Occipital lobe (tissue), 2 donors: Measurements from ENCODE around the gene VPS33B. TPM values are rescaled to one million over a fixed set of nuclear protein-coding genes. Genes with fewer than 3 reads are reported as not detected.
A peak's percentile ranks its signal among the peaks of the same experiment; 100 is the strongest.
"Not testable (repeated sequence)": the region's sequence is repeated elsewhere in the genome, so short reads cannot be mapped to it uniquely, and the experiment has no call there.

Source experiments
- DNase-seq: peaks from one replicate; lab custom pipeline; 2025; lab: John Stamatoyannopoulos, UW
- total RNA-seq: library from RNA; depleted of rRNA; stranded (reverse); fragments of >200 nt; gene quantifications from one replicate; pipeline ENCODE4 v1.2.3, GENCODE V29; 2014

VPS33B gene
- total RNA-seq, 1 donor from 2014 or later, result 12.5 TPM

DNA sequence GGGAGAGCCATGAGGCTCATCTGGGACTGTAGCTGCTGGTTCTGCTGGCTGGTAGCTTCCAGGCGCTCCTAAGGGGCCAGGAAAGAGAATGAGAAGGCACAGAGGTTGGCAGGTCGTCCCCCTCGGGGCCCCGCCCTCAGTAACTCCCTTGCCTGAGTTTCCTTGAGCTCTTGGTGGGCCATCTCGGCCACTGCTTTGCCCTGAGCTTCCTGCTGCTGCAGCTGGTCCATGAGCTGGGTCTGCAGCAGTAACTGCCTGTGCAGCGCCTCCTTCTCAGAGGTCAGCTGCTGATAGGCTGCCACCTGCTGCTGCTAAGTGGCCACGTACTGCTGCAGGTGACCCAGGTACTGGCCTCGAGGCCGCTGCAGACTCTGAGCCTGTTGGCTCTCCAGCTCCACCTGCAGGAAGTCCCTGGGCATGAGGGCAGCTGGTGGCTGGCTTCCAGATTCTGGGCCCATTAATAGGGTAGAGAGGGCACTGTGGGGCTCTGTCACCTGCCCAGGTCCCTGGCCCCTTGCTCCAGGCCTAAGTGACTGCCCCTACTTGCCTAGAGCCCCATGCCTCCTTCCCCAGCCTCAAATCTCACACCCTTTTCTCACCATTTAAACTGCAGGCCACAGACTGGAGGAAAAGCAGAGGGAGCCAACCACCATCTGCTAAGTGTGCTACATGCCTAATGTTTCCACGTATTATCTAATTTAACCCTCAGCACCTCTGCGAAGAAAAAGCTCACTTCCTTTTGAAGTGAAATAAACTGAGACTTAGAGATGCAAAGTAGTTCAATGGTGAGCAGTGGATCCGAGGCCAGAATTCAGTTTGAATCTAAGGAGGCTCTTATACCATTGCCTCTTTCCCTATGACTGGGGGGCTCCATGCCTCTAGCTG lies 10.8 kb upstream of the VPS33B start:
- no peak for DNase-seq

DNA sequence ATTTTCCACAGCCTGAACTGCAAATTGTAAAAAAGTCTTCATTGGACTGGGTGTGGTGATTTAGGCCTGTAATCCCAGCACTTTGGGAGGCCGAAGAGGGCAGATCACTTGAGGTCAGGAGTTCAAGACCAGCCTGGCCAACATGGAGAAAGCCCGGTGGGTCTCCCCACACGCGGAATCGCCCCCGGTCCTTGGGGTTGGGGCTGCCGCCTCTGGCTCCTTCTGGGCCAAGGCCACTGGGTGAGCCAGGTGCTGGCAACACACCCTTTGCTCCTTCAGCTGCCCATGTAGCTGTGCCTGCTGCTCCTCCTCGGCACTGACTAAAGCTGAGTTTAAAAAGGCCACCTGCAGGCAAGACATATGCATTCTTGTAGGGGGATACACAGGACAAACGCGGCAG lies 9.4 kb upstream of the VPS33B start:
- DNase-seq, result no peak

DNA sequence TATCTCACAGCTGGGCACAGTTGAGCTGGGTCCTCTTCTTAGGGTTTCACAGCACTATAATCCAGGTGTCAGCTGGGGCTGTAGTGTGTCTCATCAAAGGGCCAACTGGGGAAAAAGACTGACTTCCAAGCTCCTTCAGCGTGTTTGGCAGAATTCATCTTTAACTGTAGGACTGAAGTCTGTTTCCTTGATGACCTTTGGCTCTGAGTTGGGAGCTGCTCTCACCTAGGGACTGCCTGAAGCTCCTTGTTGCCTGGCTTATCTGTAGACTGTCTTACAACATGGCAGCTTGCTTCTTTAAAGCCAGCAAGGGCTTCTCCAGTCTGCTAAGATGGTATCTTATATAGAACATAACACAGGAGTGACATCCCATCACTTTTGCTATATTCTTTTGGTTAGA lies 5.3 kb upstream of the VPS33B start:
- DNase-seq, result no peak

DNA sequence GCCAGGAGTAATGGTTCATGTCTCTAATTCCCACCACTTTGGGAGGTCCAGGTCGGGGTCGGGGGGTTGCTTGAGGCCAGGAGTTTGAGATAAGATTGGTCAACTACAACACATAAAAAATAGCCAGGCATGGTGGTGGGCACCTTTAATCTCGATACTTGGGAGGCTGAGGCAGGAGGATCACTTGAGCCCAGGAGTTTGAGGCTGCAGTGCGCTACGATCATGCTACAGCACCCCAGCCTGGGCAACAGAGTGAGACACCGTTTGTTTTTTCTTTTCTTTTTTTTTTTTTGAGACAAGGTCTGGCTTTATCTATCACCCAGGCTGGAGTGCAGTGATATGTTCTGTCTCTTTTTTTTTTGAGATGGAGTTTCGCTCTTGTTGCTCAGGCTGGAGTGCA lies 1.3 kb upstream of the VPS33B start:
- no peak for DNase-seq

DNA sequence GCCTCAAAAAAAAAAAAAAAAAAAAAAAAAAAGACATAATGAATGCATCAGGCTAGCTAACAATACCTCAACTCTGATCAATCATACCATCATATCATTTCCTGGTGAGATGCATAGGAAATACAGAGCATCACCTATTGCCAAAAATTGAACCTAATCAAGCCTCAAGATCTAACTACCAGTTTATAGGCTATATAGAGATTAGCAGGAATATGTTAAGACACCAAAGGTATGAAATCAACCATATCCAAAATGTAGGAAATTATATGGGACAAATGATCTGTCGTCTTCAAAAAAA lies 387 bp upstream of the VPS33B start:
- no peak for DNase-seq

DNA sequence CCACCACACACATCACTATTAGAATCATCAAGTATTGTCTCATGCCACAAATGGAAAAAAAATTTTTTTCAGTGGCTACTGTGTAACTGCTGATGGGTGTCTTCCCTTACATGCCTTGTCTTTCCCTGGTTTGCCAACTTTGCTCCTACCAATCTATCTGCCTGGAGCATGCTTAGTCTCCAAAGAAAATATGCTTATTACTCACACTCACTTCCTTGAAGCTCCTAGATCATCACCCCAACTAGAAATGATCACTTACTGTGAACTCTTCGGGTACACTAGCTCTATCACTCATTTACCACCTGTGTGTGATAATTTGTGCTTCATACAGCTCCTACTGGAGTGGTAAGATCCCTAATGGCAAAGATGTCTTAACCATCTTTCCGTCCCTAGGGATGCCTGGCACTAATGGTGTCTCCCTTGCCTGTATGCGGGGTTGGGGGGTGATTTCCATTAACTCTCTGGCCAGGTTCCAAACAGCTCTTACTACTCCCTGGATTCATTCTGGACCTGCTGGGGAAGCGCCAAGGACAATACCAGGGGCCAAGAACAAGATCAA lies 799 bp downstream of the VPS33B start:
- no peak for DNase-seq

DNA sequence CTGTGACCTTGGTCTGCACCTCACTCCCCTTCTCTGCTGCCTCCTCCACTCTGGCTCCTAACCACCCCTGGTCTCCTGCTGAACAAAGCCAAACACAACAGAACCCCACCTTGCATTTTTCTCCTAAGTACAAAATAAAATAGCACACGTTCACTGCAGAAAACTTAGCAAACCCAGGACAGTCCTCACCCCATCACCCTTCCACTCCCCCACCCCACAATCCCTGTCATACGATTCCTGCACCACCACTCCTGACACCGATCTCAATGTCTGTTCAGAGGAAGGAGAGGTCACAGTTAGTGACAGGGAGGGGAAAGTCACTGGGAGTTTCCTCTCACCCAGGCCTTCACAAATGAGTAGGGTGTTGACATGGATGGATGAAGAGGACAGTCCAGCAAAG lies 4.2 kb downstream of the VPS33B start:
- DNase-seq, result no peak

DNA sequence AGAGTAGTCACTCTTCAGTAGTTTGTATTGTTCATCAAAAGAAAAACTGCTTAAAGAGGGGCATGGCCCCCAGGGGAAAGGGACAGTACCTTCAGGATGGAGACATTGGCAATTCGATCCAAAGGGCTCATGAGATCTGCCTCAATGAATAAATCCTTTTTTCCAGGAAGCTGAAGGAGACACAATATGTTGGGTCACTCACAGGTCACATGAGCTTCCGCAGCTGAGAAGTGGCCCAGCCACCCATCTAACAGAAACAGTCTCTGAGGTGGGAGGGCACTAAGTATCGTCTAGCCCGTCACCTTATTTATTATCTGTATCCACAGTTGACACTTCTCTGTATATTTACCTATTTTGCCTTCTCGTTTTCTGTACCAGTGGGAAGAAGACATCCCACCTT lies 4.7 kb downstream of the VPS33B start:
- DNase-seq, result no peak

DNA sequence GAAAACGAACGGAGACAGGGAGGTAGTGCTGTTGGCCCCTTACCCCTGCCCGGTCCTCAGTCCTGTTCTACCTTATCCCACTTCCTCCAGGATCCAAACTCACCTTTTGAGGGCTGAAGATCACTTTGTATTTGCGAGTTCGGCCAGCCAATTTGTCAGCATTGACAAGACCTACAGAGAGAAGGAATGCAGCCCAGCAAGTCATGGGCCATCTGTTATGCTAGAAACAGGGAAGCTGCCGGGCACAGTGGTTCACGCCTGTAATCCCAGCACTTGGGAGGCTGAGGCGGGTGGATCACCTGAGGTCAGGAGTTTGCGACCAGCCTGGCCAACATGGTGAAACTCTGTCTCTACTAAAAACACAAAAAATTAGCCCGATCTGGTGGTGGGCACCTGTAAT lies 8.7 kb downstream of the VPS33B start:
- not testable (repeated sequence) for DNase-seq

DNA sequence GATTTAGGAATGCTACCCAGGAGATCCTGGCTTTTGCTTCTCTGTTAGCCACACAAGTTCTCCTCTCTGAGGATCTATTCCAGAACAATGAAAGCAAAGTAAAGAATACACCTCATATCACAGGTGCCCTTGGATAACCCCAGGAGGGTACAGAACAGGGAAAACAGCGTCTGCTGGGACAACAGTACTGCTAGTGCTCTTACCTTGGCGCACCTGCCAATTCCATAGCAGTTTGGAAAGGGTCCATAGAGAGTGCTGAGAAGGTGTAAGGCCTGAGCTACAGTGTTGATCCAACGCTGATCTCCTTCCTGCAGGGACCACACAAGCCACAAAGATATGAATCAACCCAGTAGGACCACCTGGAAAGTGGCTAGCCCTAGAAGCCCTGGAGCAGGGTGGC lies 15.1 kb downstream of the VPS33B start:
- DNase-seq, result no peak

DNA sequence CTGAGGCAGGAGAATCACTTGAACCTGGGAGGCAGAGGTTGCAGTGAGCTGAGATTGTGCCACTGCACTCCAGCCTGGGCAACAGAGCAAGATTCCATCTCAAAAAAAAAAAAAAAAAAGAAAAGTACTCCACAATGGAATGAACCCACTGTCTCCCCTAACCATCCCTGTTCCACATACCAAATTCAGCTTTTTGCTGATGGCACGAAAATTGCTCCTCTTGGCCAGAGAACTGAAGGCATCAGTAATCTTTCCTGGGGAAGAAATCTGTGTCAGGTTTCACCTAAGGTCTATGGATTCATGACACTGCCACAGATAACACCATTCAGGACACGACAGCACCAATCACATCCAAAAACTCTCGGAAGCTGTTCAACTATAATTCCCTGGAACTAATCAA lies 21.2 kb downstream of the VPS33B start:
- no peak for DNase-seq

DNA sequence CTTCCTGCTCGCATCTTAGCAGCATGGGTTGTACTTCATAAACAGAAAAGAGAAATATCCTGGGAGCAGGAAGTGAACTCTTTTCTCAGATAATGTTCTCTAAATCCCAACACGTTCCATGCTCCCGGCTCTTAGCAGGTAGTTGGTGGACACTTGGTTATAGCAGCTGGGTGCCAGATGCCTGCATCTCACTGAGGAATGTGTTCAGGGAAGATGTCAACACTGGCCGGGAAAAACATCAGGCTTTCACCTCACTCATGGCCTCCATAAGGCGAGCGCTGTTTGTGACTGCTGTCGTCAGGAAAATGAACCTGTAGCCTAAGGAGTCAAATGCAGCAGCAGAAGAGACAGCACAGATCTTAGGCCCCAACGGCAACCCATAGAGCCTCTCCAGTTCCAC lies 23.7 kb downstream of the VPS33B start:
- no peak for DNase-seq

DNA sequence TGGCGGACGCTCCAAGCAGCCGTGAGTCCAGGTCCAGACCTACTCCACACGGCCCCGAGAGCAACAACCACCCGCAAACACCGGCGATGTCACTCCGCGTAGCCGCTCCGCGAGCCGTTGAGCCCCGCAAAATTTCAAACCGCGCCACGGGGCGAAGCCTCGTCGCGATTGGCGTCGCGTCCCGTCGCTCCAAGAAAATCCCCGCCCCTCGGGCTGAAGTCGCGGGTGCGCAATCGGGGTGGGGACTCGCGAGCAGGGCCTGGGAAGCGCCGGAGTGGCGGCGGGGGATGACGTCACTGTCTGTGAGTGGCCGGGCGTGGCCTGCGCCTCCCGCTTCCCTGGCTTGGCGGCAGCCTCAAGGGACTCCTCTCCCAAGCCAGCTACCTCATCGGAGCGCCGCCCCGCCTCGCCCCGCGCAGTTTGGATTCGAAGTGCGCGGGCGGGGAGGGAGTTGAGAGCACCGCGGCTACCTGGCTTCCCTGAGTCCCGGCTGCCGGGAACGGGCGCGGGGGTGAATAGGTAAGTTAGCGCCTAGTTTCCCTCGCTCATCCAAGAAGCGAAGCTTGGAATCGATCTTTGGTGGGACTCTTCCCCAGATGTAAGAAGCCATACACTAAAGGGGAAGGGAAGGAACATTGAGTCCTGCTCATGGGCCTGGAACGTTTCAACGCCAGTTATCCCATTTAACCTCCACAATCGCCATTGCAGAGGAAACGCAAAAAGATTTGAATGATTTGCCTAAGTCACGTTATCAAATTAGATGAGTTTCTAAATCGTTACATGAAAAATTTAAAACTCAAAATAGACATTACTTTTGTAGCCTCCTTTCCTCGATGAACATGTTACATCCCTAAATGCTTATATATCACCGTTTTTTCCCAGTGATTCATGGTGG lies 27.7 kb downstream of the VPS33B start, which contains the start of gene PRC1:
Gene PRC1 (minus strand): TSS at position 119 of the 895 bp plus-strand sequence. CDS start 118 bp downstream, at position 1.
- DNase-seq, result peak; percentile 96

DNA sequence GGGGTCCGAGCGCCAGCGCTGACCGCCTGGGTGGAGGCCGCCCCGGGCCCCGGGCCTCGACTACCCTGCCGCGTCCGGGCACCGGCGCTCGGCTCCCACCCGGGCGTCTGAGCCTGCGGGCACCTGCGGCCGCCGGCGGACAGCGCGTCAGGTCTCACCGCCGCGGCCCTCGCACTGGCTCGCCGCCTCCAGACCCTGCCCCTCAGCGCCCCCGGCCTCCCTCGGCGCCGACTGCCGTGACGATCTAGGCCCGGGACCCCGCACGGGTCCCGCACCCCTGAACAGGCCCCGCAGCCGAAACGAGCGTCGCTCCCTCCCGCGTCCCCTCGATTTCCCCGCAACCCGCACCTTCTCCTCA lies 28.4 kb downstream of the VPS33B start:
- no peak for DNase-seq

DNA sequence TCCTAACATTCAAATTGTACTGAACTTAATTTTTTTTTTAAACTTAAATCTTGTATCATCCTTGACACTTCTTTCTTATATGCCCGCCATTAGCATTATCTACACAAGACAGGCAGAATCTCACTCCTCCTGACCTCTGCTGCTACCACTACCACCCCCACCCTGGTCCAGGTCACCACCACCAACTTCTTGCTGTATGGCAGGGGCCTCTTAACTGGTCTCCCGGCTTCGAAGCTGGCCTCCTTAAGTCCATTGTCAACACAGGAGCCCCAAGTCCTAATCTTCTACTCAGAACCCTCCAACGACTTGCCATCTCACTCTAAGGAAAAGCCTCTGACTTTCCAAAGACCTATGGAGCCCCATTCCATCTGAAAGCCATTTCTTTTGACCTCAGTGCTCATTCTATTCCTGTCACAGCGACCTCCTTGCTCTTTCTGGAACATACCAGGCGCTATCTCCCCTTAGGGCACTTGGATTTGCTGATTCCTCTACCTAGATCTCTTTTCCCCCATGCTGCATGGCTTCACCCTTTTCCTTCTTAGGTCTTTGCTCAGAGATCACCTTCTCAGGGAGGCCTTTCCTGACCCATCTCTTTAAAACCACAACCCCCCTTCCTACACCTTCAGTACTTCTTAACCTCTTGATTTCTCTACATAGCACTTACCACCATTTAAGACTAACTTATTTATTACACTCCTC lies 30.7 kb downstream of the VPS33B start:
- DNase-seq, result no peak

DNA sequence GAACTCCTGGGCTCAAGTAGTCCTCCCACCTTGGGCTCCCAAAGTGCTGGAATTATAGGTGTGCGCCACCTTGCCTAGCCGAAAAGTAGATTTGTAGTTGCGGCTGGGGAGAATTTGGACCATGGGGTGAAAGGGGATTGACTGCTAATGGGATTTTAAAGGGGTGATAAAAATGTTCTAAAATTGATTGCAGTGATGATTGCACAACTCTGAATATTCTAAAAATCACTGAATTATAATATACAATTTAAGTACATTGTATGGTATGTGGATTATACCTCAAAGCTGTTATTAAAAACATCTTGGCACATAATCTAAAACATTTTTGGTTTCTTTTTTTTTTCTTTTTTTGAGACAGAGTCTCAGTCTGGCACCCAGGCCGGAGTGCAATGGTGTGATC lies 31.9 kb downstream of the VPS33B start:
- DNase-seq, result no peak

DNA sequence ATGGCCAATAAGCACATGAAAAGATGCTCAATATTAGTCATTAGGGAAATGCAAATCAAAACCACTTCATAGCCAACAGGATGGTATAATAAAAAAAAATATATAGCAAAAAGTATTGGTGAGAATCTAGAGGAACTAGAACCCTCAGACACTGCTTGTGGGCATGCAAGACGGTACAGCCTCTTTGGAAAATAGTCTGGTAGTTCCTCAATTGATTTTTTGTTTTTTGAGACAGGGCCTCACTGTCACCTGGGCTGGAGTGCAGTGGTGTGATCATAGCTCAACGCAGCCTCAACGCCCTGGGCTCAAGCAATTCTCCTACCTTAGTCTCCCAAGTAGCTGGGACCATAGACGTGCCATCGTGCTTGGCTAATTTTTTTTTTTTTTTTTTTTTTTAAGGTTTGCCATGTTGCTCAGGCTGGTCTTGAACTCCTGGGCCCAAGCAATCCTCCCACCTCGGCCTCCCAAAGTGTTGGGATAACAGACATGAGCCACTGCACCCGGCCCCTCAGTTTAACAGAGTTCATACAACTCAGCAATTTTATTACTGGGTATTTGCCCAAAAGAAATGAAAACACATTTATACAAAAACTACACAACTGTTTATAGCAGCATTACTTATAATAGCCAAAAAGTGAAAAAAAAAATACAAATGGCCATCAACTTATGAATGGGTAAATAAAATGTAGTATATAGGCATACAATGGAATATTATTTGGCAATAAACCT lies 33.2 kb downstream of the VPS33B start:
- DNase-seq, result no peak

DNA sequence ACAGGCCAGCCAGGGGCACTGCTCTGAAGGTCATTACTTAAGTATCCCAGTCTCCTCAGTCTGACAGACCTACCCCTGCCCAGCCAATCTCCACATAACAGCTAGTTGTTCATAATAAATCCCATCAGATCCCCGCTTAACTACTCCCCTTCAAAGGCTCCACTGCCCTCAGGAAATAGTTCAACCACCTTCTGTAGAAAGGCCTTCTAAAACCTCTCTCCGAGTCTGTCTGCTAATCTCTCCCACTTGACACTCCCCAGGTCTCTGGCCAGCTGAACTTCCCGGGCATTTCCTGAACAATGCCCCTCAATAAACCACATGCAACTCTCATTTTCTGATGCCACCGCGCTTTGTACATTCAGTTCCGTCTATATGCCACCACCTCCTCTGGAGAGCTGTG lies 34.1 kb downstream of the VPS33B start:
- no peak for DNase-seq

DNA sequence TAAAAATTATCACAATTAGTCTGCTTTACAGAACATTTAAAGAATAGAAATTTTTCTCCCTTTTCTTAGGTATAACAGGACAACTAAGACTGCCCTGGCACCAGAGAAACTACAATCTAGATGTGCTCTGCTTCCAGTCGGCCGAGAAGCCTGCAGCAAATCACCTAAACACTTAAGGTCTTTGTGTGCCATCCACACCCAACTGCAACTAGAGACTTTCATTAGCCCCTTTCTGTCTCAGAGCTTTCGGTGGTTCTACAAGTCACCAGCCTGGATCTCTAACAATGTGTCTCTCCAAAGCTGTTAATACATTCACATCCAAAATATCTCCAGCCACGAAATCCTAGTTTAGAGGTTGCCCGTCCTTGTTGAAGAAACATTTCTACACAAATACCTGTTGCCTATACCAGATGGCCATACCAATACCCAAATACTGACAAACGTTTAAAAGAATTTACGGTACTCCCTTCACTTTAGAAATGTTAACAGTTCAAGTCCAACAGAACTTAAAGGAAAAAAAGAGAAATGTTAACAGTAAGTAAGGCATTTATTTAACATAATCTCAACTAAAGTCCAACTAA lies 34.7 kb downstream of the VPS33B start:
- no peak for DNase-seq

DNA sequence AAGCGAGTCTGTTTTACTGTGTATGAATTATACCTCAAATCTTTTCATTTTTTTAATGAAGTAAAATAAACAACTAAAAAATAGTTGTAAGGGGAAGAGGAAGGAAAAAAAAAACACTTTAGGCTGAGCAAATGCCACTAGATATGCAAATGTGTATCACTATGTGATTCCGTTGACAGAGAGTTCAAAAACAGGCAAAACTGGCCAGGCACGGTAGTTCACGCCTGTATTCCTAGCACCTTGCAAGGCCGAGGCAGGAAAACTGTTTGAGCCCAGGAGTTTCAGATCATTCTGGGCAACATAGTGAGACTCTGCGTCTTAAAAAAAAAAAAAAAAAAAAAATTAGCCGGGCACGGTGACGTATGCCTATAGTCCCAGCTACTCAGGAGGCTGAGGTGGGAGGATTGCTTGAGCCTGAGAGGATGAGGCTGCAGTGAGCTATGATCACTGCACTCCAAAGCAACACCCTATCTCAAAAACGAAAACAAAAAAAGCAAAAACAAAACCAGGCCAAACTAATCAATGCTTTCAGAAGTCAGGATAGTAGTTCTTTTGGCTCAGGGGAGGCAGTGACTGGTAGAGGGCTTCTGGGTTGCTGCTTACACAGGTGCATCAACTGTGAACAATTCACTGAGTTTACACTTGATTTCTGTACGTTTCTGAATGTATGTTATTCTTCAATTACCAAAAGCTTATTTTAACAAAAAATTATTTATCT lies 35.4 kb downstream of the VPS33B start:
- DNase-seq, result no peak
